ENCODE data around the gene OR2M7. TPM values are rescaled to one million over a fixed set of nuclear protein-coding genes. Genes with fewer than 3 reads are reported as not detected.

OR2M7 gene
- total RNA-seq (not detected), polyA plus RNA-seq (not detected)

DNA sequence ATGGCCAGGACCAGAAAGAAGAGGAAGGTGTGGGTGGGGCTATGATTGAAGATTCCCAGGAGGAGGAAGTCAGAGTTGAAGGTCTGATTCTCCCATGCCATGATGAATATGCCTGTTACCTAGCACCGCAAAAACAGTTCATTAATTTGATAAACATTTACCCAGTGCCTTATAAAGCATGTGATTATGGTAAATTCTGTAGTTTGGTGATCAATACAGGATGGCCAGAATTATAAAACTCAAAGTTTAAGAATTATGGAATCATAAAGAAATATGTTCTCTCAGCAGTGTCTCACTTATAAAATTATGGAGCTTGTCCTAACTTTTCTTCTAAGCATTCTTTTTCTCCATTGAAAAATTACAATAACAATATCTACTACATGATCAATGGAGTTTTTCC lies at the start of gene OR2M7:
OR2M7 (minus strand) TSS at position 101 of the 400 bp plus-strand sequence; CDS start at position 101, 0 bp downstream.
- intact Hi-C loops (cut with DNase I) = no loop called here
- Histone ChIP-seq H3K4me1 (no peaks in the 10 kb centered on the region), H3K36me3 (no peaks in the 10 kb centered on the region), H3K9me3 (no peaks in the 10 kb centered on the region), H3K27me3 (no peaks in the 10 kb centered on the region), H3K4me3 (no peak within 1 kb of the TSS), H3K27ac (no peak within 1 kb of the TSS)
- DNase-seq (no peak), ATAC-seq (no peak), FAIRE-seq (no peak)
- WGBS, 2 donors = 79 to 86% methylated on average over 1 of the region's 1 CpG
- no peak for TF ChIP-seq CTCF (IDR thresholded peaks at IDR 0.05)

- no peaks in the 10 kb centered on the region for H3K27me3 ChIP-seq
- DNase-seq = no peak
- ATAC-seq = no peak
Measured at GRCh38 chr1:248373761-248374160, 49.4 kb upstream of the OR2M7 start.

DNA sequence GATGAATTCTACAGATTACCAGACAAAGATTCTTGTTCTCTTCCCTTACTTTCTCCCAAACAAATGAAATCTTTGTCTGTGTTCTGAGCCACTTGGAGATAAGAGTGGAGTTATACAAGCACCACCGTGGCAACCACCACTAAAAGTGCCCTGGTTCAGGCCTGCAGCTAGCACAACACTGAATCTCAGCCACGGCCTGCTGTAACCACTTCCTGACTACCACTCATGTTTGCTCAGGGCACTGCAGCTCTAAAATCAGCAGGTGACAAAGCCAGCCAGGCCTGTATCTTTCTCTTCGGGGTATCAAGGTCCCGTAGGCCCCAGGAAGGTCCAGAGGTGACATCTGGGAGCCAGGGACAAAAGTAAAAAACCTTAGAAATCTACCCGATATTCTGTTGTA lies 48.0 kb upstream of the OR2M7 start:
- H3K4me1 ChIP-seq = no peaks in the 10 kb centered on the region
- no peak for FAIRE-seq
- H3K9me3 ChIP-seq = no peaks in the 10 kb centered on the region
- no peak for TF ChIP-seq CTCF (IDR thresholded peaks at IDR 0.05)
- no peaks in the 10 kb centered on the region for H3K36me3 ChIP-seq
- no peak overlapping the region for H3K4me3 ChIP-seq
- ATAC-seq = no peak
- WGBS, 2 donors = 49 to 60% methylated on average over 5 of the region's 5 CpGs
- H3K27me3 ChIP-seq = no peaks in the 10 kb centered on the region
- no peak for DNase-seq
- no peak overlapping the region for H3K27ac ChIP-seq
- intact Hi-C loops (cut with DNase I) = no loop called here

More at GRCh38 chr1:248373761-248374160, 49.4 kb upstream of the OR2M7 start:
- intact Hi-C loops (cut with DNase I) = no loop called here
- Histone ChIP-seq H3K27ac (no peak overlapping the region), H3K4me1 (no peaks in the 10 kb centered on the region), H3K36me3 (no peaks in the 10 kb centered on the region), H3K4me3 (no peak overlapping the region), H3K9me3 (no peaks in the 10 kb centered on the region)
- TF ChIP-seq CTCF (IDR thresholded peaks at IDR 0.05) = no peak
- FAIRE-seq = no peak
- 57 to 63% methylated on average over 4 of the region's 4 CpGs for WGBS, 2 donors

DNA sequence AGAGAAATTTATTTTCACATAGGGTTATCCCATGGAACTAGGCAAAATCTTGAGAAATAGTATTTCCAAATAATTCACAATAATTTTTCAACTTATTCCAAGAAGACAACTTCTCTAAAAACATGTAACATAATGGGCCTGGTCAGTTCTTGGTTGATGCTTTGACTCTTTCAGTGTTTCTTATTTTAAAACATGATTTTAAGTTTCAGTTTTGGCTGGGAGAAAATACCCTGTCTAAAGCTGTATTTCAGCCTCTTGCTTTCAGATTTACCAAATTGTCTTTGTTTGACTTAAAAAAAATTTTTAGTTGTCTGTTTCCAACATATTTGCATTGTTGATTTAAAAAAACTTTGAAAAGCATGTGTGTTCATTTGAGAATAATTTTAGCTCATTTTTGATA lies 42.2 kb upstream of the OR2M7 start:
- H3K4me3 ChIP-seq = no peak overlapping the region
- no peaks in the 10 kb centered on the region for H3K4me1 ChIP-seq
- H3K36me3 ChIP-seq = no peaks in the 10 kb centered on the region
- no peak overlapping the region for H3K27ac ChIP-seq
- intact Hi-C loops (cut with DNase I) = no loop called here
- no peak for TF ChIP-seq CTCF (IDR thresholded peaks at IDR 0.05)
- no peaks in the 10 kb centered on the region for H3K27me3 ChIP-seq
- FAIRE-seq (no peak), DNase-seq (no peak), ATAC-seq (no peak)
- H3K9me3 ChIP-seq = no peaks in the 10 kb centered on the region

- Histone ChIP-seq H3K9me3 (no peaks in the 10 kb centered on the region), H3K27me3 (no peaks in the 10 kb centered on the region), H3K27ac (no peak within 1 kb of the TSS), H3K4me1 (no peaks in the 10 kb centered on the region), H3K36me3 (no peaks in the 10 kb centered on the region), H3K4me3 (no peak within 1 kb of the TSS)
- no peak for DNase-seq
- ATAC-seq = no peak
- 43 to 55% methylated on average over 3 of the region's 3 CpGs for WGBS, 2 donors
- FAIRE-seq = no peak
- intact Hi-C loops (cut with DNase I) = no loop called here
- TF ChIP-seq CTCF (IDR thresholded peaks at IDR 0.05) = no peak
Measured at GRCh38 chr1:248361121-248361715, 36.9 kb upstream of the OR2M7 start, which contains the start of gene OR2T4. Gene OR2T4 (plus strand): TSS chr1:248361665. CDS start chr1:248361665, 0 bp downstream.
